Lung (tissue), 12 donors: Measurements from ENCODE around the gene KCNG4. TPM values are rescaled to one million over a fixed set of nuclear protein-coding genes. Genes with fewer than 3 reads are reported as not detected.
A peak's percentile ranks its signal among the peaks of the same experiment; 100 is the strongest.

Experiments
- ATAC-seq: fragments of 200-7000 bp; cut with Tn5 transposase; one replicate; pipeline ENCODE4 v1.9.1; 2020; ENCODE audit warnings: moderate number of reproducible peaks; ENCODE audit not compliant: insufficient read depth, low FRiP score
- DNase-seq, 3 donors: peaks; one replicate each; pipeline ENCODE4 v3.0.0-alpha.2; 2013 to 2017
- H3K27ac ChIP-seq, 2 donors: one replicate each; pipeline ENCODE4 v1.5.1; 2013; ENCODE audit warnings: mild to moderate bottlenecking in 2 of 2, moderate library complexity in 2 of 2, control low read depth in 1 of 2, inconsistent platforms in 1 of 2, low read depth in 1 of 2, low read length in 1 of 2
- H3K27me3 ChIP-seq, 3 donors: one replicate each; pipeline ENCODE4 v1.5.1; 2013; ENCODE audit warnings: low read length in 2 of 3; ENCODE audit not compliant: control insufficient read depth in 3 of 3, insufficient read depth in 3 of 3
- H3K36me3 ChIP-seq, 4 donors: one replicate each; pipeline ENCODE4 v1.5.1; 2013; ENCODE audit warnings: low read length in 4 of 4, mild to moderate bottlenecking in 1 of 4, moderate library complexity in 1 of 4; ENCODE audit not compliant: control insufficient read depth in 4 of 4, insufficient read depth in 4 of 4
- H3K4me1 ChIP-seq, 5 donors: one replicate each; pipeline ENCODE4 v1.5.1; 2013; ENCODE audit warnings: low read length in 5 of 5, mild to moderate bottlenecking in 2 of 5, moderate library complexity in 1 of 5; ENCODE audit not compliant: control insufficient read depth in 5 of 5, insufficient read depth in 5 of 5
- H3K4me3 ChIP-seq: one replicate; pipeline ENCODE4 v1.5.1; 2013; ENCODE audit warnings: mild to moderate bottlenecking, control low read depth, moderate library complexity
- H3K9ac ChIP-seq, 2 donors: one replicate each; pipeline ENCODE4 v1.5.1; 2013; ENCODE audit warnings: low read length in 2 of 2, control low read depth in 1 of 2; ENCODE audit not compliant: insufficient read depth in 1 of 2
- H3K9me3 ChIP-seq, 4 donors: one replicate each; pipeline ENCODE4 v1.5.1; 2013; ENCODE audit warnings: low read length in 3 of 4, mild to moderate bottlenecking in 1 of 4, moderate library complexity in 1 of 4; ENCODE audit not compliant: control insufficient read depth in 4 of 4, insufficient read depth in 3 of 4
- WGBS, 2 donors: extraction: QIAGEN DNeasy Blood & Tissue Kit; methylation state at CpG; one replicate each; pipeline ENCODE4 v1.1.7; 2013; 5-methylcytosine and 5-hydroxymethylcytosine counted together
- polyA plus RNA-seq, 2 donors: library from polyadenylated mRNA; stranded (reverse); fragments of 200-250 nt; gene quantifications; one replicate each; pipeline ENCODE4 v1.2.1, GENCODE V29; 2013
- total RNA-seq, 2 donors: library from RNA; depleted of rRNA in 1 of 2; stranded (reverse); fragments of >200 nt in 1 of 2; gene quantifications; one replicate each; pipeline ENCODE4 v1.2.1, GENCODE V29; 2014 to 2021
- TF ChIP-seq, protein P1 (sequence below): IDR thresholded peaks from 2 replicates; pipeline ENCODE4 v1.5.1; 2012; ENCODE audit warnings: mild to moderate bottlenecking; ENCODE audit errors: control extremely low read depth, extremely low read depth
- donor health status: control.
- donor health status: control.
- donor health status: Bipolar disorder and iron deficiency.
- donor health status: healthy.
- donor health status: DM: yes; HTN: yes; CAD: no.

Gene KCNG4
- total and polyA plus RNA-seq, 4 donors = not detected

DNA sequence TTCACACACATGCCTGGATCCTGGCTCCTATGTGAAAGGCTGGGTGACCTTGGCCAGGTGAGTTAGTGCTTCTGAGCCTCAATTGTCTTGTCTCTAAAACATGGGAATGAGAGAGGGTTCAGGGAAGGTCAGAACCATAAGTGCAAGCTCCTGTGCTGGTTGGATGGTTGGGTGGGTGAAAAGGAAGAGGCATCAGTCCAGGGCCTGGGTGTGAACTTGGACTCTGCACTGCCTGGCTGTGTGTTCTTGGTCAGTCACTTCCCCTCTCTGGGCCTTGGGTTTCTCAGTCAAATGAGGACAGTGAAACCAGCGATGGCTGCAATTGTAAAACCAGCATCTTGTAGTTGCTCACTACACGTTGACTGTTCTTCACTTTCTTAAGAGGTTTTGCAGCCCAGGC, 643 bp upstream of the KCNG4 start:
- DNase-seq (no peak), ATAC-seq (no peak)
- no peak overlapping the region for H3K9ac ChIP-seq
- H3K4me1 ChIP-seq = peaks cover 0 to 3% (median 0%) of the 10 kb centered on the region in 5 donors
- H3K4me3 ChIP-seq = no peak overlapping the region
- TF ChIP-seq, protein P1, sequence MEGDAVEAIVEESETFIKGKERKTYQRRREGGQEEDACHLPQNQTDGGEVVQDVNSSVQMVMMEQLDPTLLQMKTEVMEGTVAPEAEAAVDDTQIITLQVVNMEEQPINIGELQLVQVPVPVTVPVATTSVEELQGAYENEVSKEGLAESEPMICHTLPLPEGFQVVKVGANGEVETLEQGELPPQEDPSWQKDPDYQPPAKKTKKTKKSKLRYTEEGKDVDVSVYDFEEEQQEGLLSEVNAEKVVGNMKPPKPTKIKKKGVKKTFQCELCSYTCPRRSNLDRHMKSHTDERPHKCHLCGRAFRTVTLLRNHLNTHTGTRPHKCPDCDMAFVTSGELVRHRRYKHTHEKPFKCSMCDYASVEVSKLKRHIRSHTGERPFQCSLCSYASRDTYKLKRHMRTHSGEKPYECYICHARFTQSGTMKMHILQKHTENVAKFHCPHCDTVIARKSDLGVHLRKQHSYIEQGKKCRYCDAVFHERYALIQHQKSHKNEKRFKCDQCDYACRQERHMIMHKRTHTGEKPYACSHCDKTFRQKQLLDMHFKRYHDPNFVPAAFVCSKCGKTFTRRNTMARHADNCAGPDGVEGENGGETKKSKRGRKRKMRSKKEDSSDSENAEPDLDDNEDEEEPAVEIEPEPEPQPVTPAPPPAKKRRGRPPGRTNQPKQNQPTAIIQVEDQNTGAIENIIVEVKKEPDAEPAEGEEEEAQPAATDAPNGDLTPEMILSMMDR = no peak
- WGBS, 2 donors = 73 to 88% methylated on average over 2 of the region's 2 CpGs
- peaks cover 0 to 5% (median 2%) of the 10 kb centered on the region in 3 donors for H3K27me3 ChIP-seq
- no peak overlapping the region for H3K27ac ChIP-seq
- peaks cover 0 to 14% (median 0%) of the 10 kb centered on the region in 4 donors for H3K9me3 ChIP-seq
- H3K36me3 ChIP-seq = no peaks in the 10 kb centered on the region

DNA sequence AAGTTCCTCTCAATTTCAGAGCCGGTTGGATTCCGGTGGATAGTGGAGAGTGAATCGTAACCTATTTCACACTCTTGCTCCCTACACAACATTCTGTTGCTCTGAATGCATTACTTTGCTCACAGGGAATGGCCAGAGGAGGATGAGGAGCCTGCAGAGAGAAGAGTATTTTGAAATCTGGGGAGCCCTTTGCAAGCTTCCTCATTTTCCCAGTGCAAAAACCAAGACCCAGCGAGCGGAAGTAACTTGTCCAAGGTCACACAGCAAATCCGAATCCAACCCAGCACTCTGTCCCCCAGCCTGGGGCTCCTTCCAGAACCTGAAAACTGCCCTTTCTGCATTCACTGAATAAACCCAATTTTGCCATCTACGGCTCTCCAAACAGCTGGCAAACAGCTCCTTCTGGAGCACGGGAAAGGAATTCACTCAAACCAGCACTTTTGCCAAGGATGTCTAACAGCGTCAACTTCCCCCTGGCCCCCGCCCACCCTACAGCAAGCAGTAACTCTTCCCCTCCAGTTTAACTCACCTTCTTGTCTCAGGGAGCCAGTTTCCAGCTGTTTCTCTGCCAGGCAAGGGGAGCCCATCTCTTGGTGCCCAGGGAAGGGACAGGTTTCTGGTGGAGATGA, 557 bp downstream of the KCNG4 start:
- ATAC-seq = no peak
- DNase-seq = peak in 2 of 3 donors; percentile 13 to 26
- H3K27ac ChIP-seq = no peak overlapping the region
- H3K9me3 ChIP-seq = peaks cover 0 to 9% (median 0%) of the 10 kb centered on the region in 4 donors
- TF ChIP-seq, protein P1 = no peak
- WGBS, 2 donors = 27 to 39% methylated on average over 10 of the region's 10 CpGs
- no peaks in the 10 kb centered on the region for H3K36me3 ChIP-seq
- no peak overlapping the region for H3K9ac ChIP-seq
- H3K4me3 ChIP-seq = no peak overlapping the region
- H3K27me3 ChIP-seq = peaks cover 0 to 9% (median 2%) of the 10 kb centered on the region in 3 donors
- H3K4me1 ChIP-seq = peaks cover 0 to 3% (median 0%) of the 10 kb centered on the region in 5 donors

GRCh38 chr16:84237994-84238750, 1.6 kb downstream of the KCNG4 start:
- ATAC-seq (peak; percentile 67), DNase-seq (peak; percentile 27 to 49 (median 37))
- 70 to 84% methylated on average over 17 of the region's 17 CpGs for WGBS, 2 donors
- Histone ChIP-seq H3K36me3 (no peaks in the 10 kb centered on the region), H3K9me3 (peaks cover 0 to 5% (median 0%) of the 10 kb centered on the region in 4 donors), H3K27ac (no peak overlapping the region), H3K27me3 (peaks cover 0 to 10% (median 2%) of the 10 kb centered on the region in 3 donors), H3K9ac (no peak overlapping the region), H3K4me3 (no peak overlapping the region), H3K4me1 (peaks cover 0 to 3% (median 0%) of the 10 kb centered on the region in 5 donors)
- TF ChIP-seq, protein P1 = no peak
